ENCODE data around the gene ZDHHC4.
"Not testable (repeated sequence)": the region's sequence is repeated elsewhere in the genome, so short reads cannot be mapped to it uniquely, and the experiment has no call there.

The ZDHHC4 gene

DNA sequence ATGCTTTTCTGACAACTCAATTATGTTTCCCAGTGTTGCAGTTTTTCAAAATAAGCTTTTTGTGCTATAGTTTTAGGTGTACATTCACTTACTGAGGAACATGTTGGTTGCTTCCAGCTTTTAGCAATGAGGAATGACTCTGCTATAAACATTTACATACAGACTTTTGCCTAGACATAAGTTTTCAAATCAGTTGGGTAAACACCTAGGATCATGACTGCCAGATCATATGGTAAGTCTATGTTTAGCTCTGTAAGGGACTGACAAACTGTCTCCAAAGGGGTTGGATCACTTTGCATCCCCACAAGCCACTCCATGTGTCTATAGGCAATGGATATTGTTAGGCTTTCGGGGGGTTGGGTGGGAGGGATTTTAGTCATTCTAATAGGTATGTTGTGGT is 15.1 kb upstream of the ZDHHC4 start:
- no peak for DNase-seq (ENCODE audit: low read depth)

DNA sequence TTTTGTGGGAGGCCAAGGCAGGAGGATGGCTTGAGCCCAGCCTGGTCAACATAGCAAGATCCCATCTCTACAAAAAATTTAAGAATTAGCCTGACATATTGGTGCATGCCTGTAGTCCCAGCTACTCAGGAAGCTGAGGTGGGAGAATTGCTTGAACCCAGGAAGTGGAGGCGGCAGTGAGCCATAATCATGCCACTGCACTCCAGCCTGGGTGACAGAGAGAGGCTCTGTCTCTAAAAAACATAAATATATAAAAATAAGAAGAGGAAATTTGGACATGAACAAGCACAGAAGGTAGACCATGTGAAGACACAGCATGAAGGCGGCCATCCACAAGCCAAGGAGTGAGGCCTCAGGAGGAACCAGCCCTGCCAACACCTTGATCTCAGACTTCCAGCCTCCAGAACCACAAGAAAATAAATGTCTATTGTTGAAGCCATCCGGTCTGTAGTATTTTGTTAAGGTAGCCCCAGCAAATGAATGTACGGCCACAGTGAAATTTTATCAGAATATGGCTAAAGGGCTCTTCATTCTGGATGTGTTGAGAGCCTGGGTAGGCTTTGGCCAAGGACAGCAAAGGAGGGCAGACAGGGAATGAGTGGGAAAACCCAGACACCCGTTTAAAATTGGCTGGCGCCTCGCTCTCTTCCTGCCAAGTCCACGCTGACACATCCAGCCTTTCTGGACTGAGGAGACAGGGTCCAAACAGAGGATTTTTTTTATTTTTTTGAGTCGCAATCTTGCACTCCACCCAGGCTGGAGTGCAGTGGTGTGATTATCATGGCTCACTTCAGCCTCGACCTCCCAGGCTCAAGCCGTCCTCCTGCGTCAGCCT is 13.1 kb upstream of the ZDHHC4 start:
- no peak for DNase-seq (ENCODE audit: low read depth)

DNA sequence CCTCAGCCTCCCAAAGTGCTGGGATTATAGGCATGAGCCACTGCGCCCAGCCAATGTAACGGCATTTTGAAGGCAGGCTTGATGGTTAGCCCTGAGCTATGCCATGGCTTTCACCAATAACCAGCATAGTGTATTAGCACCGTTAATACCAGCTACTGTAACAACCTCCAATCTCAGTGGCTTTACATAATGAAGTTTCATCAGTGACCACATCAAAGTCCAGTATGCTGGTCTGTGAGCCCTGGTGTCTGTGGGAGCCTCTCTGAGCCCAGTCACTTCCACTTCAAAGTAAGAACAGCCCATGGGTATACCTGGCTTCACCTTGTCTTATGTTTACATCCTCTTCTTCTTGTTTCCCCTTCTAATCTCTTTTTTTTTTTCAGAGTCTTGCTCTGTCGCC is 11.6 kb upstream of the ZDHHC4 start:
- DNase-seq (ENCODE audit: low read depth), result no peak

DNA sequence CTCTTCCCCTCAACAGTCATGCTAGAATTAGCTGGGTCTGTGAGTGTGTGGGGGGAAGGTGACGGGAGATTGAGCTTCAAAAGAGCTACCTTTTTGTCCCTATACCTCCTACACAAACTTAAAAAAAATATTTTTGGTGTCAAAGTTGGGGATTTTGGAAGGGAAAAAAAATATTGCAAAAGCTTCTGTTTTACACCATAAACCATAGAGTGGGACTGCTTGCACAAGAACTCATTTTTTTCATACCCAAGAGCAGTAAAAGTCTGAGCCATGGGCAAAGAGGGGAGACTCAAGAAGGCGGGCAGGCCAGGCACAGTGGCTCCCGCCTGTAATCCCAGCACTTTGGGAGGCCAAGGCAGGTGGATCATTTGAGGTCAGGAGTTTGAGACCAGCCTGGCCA is 9.4 kb upstream of the ZDHHC4 start:
- no peak for DNase-seq (ENCODE audit: low read depth)

DNA sequence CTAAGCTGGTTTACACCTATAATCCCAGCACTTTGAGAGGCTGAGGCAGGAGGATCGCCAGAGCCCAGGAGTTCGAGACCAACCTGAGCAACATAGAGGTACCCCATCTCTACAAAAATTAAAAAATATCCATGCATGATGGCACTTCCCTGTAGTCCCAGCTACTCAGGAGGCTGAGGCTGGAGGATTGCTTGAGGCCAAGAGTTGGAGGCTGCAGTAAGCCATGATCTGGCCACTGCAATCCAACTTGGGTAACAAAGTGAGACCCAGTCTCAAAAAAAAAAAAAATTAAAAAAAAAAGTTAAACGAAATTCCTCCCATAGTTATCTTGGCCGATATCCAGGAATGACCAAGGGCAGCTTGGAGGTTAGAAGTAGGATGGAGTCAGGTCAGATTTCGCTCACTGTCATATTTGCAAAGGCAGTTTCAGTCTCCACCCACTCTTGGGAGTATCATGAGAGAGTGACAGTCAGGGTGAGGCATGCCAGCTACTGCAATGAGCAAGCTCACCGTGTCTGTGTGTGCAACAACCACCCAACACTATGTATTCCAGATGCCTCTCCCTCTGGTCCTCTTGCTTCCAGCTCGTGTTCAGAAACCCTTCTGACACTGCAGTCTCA is 6.0 kb upstream of the ZDHHC4 start:
- DNase-seq (ENCODE audit: low read depth), result no peak

DNA sequence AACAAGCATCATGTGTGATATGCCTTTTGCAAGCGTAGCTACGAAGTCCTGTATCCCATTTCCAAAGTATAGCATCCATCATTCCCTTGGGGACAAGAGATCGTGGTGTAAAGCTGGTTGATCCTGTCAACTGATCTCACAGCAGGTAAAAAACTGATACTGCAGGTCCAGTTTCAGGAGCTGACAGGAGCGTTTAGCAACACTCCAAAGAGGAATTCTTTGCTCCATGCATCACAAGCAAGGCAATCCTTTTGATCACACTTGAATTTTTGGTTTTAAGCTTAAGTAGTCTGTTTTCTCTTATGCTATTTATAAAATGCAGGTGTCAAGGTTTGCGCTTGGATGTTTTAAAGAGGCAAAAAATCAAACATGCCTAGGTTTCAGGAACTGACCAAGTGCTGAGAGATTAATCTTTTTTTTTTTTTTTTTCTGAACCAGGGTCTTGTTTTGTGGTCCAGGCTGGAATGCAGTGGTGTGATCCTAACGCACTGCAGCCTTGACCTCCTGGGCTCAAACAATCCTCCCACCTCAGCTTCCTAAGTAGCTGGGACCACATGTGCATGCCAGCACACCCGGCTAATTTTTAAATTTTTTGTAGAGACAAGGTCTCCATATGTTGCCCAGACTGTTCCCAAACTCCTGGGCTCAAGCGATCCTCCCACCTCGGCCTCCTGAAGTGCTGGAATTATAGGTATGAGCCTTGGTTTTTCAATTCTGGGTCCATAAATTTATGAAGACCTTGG is 1.8 kb upstream of the ZDHHC4 start:
- DNase-seq (ENCODE audit: low read depth), result no peak

DNA sequence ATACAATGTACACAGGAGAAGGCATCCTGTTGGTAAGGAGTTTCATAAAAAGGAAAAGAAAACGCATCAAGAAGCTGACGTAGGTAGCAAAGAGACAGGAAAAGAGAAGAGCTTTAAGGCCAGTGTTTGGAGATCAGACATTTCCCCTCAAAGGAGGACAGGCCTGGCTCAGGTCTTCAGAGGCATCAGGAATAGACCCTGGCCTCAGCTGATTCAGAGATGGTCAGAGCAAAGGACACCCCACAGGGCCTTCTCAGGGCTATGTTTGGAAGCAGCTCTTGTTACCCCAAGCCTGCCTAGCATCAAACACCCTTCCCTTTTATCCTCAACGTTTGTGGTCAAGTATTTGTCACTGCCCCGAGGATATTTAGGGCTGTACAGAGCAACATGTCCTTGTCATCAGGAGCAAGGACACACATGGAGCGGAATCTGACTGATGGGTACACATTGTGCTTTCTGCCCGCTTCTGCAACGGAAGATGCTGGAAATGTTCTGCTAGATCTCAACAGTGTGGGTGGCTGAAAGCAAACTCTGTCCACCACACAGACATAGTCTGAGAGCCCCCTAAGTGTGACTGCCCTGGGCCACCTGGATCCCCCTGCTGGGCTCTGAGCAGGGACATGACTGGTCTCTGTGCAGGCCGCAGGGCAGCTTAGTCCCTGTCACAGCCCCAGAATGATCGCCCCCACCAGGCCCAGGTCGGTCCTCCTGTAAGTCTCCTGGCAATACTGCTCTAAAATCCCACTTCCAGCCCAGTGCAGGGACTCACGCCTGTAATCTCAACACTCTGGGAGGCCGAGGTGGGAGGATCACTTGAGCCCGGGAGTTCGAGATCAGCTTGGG is 1.0 kb upstream of the ZDHHC4 start:
- no peak for DNase-seq (ENCODE audit: low read depth)

DNA sequence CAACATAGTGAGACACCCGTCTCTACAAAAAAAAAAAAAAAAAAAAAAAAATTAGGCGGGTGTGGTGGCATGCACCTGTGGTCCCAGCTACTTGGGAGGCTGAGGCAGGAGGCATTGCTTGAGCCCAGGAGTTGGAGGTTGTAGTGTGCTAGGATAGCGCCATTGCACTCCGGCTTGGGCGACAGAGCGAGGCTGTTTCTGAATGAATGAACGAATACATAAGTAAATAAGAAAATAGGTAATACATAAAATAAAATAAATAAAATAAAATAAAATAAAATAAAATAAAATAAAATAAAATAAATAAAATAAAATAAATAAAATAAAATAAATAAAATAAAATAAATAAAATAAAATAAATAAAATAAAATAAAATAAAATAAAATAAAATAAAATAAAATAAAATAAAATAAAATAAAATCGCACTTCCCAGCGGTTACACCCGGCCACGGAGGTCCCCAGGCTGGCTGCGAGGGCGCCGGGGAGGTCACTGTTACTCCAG is 336 bp upstream of the ZDHHC4 start:
- not testable (repeated sequence) for DNase-seq (ENCODE audit: low read depth)

DNA sequence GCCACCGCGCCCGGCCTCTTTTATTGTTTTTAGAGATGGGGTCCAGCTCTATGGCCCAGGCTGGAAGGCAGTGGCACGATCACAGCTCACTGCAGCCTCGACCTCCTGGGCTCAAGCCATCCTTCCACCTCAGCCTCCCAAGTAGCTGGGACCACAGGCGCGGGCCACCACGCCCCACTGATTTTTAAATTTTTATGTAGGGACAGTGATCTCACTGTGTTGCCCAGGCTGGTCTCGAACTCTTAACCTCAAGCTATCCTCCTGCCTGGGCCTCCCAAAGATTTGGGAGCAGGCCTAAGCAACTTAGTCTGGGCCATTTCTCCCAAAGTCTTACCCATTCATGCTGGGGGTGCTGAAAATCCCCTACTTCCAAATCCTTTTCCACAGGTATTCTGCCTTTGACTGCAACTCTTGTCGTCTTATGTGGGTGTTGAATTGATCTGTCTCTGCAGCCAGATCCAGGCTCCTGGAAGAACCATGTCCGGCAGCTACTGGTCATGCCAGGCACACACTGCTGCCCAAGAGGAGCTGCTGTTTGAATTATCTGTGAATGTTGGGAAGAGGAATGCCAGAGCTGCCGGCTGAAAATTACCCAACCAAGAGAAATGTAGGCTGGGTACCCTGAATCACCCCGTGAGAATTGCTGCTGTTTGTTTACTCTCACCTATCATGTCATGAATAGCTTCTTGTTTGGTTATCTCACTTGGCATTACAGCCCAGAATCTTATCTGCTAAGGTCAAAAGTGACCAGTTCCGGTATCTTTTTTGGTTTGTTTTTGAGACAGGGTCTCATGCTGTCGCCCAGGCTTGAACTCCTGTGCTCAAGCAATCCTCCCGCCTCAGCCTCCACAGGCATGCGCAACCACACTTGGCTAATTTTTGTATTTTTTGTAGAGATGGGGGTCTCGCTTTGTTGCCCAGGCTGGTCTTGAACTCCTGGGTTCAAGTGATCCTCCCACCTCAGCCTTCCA is 1.1 kb downstream of the ZDHHC4 start:
- DNase-seq (ENCODE audit: low read depth), result no peak

DNA sequence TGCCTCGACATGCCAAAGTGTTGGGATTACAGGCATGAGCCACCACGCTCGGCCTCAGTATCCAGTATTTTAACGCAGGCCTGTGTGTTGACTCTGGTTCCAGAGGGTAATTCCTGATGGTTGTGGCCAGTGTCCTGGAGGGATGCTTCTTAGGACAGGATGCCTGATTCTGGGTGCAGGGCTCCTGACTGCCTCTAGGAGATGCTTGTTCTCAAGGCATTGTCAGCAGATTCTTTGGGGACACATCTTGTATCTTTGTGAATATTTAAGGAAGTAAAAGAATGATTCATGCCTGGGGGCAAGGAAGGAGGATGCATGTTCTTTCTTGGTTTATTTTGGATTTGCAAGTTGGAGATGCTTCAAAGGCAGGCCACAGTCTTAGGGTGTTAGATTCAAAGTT is 2.2 kb downstream of the ZDHHC4 start:
- no peak for DNase-seq (ENCODE audit: low read depth)

DNA sequence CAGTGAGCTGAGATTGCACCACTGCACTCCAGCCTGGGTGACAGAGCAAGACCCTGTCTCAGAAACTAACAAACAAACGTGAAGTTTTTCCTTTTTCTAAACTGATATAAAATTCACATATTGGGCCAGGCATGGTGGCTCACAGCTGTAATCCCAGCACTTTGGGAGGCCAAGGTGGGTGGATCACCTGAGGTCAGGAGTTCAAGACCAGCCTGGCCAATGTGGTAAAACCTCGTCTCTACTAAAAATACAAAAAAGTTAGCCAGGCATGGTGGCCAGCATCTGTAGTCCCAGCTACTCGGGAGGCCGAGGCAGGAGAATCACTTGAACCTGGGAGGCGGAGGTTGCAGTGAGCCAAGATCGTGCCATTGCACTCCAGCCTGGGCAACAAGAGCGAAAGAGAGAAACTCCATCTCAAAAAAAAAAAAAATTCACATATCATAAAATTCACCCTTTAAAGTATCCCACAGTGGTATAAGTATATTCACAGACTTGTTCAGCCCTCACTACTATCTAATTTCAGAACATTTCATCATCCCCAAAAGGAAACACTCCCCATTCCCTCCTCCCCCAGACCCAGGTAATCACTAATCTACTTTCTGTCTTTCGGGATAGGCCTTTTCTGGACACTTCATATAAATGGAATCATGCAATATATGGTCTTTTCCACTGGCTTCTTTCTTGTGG is 8.6 kb downstream of the ZDHHC4 start:
- not testable (repeated sequence) for DNase-seq (ENCODE audit: low read depth)

DNA sequence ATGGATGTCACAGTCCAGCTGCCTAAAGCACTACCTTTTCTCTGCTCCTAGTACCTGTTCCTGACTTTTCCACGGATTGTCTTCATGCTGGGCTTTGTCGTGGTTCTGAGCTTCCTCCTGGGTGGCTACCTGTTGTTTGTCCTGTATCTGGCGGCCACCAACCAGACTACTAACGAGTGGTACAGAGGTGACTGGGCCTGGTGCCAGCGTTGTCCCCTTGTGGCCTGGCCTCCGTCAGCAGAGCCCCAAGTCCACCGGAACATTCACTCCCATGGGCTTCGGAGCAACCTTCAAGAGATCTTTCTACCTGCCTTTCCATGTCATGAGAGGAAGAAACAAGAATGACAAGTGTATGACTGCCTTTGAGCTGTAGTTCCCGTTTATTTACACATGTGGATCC is 11.3 kb downstream of the ZDHHC4 start:
- DNase-seq (ENCODE audit: low read depth), result no peak

DNA sequence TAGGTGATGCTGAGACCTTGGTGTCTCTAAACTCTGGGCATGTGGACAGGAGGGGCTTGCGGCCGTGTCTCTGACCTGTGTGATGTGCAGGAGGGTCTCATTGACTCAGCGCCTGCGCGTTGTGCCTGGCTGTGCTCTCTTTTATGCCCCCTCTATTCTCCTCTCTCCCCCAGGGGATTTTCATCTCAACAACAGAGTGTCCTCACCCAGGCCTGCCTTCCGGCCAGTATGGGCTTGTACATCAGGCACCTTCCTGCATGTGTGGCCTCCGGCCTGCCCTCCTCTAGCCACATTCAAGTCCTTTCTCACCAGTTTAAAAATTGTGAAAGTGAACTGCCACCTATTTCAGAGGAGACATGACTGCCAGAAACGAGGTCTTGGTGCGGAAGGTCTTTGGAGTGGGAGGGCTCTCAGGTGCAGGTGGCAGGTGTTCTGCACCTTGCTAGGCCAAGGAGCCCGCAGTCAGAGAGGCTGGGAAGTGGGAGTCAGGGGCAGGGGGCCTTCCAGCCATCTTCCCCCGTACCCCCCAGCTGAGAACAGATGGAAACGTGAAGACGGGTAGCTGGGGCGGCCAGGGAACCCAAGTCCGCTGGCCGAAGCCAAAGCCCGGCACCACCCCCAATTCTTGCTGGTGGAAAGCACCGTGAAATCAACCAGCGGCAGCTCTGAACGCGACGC is 12.0 kb downstream of the ZDHHC4 start:
- DNase-seq (ENCODE audit: low read depth), result no peak

DNA sequence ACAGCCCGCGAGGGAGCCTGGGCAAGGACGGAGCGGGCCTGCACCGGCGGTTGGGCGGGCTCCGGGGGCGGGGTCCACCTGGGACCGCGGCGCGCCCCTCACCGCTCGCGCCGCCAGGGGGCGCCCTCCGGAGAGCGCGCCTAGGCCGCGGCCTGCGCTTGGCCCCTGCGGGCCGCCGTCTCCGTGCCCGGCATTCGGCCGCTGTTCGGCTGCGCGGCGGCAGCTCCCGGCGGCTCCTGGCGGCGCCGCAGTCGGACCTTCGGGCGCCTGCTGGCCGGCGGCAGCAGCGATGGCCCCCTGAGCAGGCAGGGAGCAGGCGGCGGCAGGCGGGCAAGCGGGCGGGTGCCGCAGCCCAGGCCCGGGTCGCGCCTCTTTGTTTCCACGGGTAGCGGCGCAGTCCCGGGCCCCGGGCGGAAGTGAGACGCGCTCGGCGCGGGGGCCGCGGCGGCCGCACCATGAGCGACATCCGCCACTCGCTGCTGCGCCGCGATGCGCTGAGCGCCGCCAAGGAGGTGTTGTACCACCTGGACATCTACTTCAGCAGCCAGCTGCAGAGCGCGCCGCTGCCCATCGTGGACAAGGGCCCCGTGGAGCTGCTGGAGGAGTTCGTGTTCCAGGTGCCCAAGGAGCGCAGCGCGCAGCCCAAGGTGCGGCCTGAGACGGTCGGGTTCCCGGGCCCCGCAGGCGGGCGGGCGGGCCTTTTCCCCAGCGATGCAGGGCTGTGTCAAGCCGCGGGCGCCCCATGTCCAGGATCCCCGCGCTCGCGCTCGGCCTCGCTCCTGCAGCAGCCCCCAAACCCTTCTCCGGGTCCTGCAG is 12.8 kb downstream of the ZDHHC4 start, which contains the start of gene INTS15:
Gene INTS15 (plus strand): TSS at position 193 of the 816 bp plus-strand sequence. CDS start 263 bp downstream, at position 456.
- DNase-seq (ENCODE audit: low read depth), result peak; percentile 66

DNA sequence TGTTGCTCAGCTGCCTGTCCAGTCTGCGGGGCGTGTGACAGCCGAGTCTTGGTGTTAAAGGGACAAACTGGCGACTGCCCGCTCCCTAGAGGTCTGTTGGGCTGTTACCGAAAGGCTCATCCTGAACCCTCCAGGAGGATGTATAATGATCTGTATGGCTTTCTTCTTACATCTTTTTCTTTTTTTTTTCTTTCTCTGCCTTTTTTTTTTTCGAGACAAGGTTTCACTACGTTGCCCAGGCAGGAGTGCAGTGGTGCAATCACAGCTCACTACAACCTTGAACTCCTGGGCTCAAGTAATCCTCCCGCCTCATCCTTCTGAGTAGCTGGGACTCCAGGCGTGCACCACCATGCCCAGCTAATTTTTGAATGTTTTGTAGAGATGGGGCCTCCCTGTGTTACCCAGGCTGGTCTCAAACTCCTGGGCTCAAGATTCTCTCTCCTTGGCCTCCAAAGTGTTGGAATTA is 13.4 kb downstream of the ZDHHC4 start:
- DNase-seq (ENCODE audit: low read depth), result no peak

DNA sequence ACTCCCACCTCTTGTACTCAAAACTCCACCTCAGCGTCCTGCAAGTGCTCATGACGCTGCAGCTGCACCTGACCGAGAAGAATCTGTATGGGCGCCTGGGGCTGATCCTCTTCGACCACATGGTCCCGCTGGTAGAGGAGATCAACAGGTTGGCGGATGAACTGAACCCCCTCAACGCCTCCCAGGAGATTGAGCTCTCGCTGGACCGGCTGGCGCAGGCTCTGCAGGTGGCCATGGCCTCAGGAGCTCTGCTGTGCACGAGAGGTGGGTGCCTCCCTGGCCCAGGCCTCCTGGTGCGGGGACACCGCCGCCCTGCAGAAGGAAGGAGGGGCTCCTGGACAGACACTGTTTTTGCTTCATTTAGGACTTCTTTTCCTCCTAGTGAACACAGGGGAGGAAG is 22.8 kb downstream of the ZDHHC4 start:
- no peak for DNase-seq (ENCODE audit: low read depth)

DNA sequence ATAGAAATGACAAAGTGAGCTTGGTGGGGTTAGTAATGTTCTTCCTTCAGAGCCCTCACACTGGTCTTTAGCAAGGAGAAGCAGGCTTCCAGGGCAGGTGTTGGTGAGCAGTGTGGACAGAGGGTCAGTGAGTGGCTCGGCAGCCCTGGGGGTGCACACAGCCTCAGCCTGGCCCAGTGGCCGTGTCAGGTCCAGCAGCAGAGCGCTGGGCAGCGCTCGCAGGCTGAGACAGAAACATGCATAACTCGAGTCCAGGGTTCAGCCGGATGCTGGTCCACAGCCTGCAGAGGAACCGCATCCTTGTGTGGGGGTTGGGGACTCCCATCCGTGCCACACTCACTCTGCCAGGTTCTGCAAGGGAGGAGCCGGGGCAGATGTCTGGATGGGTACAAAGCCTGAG is 27.2 kb downstream of the ZDHHC4 start:
- no peak for DNase-seq (ENCODE audit: low read depth)

DNA sequence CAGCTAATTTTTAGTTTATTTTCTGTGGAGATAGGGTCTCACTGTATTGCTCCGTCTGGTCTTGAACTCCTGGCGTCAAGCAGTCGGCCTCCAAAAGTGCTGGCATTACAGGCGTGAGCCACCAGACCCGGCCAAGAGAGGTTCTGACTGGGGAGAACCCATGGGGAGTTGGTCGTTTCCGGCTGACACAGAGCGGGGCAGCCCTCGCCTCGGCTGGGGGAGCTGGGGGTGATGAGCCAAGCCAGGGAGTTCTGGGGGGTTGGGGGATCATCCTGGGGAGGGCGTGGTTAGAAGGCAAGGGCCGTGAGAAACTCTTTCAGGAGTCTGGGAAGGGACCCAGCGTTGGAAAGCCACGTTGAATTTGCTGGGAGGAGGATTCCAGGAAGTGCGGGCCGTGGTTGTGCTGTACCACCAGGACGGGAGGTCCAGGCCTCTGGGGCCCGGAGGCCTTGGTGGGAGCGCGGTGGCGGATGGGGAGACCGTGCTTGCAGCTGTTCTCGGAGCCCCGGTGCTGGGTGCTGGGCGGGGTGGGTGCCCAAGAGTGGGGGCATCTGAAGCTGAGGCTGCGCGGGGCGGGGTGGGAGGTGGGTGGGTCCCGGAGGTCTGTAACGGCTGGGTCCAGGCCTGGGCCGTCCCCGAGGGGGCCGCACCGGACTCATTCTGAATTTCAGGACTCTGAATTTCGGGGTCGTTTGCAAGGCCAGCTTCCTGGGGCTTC is 29.8 kb downstream of the ZDHHC4 start:
- no peak for DNase-seq (ENCODE audit: low read depth)

Data from T-helper 22 cell (primary cell).